Stimulated activated CD4-positive, alpha-beta T cell treated with anti-CD3 and anti-CD28 coated beads, Interleukin-2, amount 100 ng/mL, for 24 hours (primary cell): Measurements from ENCODE around the gene CTIF.
A peak's percentile ranks its signal among the peaks of the same experiment; 100 is the strongest.

Source experiments
- DNase-seq, 2 donors: peaks; one replicate each; pipeline ENCODE4 v3.0.0-alpha.2; 2020

Gene CTIF

DNA sequence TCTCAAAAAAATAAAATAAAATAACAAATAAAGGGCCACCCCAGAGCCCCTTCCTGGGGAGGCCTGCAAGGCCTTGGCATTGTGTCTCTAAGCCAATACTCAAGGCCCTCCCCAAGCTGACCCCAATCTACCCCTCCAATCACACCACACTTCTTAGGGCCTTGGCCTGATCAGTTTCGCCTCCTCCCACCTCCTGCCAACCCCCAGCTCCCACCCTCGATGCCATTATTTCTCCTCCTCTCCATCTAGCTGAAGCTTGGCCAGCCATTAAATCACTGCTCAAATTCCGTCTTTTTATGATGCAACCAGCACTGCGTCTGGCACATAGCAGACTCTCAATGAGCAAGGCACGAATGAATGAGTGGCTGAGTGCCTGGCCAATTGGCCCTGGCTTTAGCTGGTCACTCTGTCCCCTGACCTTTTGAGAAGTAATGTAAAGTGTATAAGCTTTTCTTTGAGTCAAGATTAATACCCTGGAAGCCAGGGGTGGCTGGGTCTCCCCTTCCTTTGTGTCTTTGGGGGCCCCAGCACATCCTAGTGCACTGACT is 356.0 kb downstream of the CTIF start:
- DNase-seq: no peak

DNA sequence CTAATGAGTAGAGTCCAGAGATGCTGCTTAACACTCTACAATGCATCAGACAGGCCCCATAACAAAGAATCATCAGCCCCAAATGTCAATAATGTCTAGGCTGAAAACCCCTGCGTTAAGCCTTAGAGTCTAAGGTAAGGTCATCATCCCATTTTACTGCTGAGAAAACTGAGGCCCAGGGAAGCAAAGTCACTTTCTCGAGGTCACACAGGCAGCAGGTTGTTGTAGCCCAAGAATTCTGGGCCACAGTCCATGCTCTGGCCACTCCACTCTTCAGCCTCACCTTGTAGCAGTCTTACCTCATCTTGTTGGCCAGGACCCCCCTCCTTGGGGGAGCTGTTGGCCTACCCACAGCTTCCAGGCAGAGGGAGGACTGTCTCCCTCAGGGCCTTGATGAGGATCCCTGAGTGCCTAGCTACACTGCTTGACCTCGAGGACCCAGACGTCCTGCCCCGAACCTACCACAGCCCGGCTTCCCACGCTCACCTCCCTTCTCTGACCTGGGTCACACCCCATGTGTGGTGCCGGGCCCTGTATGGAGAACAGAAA is 357.6 kb downstream of the CTIF start:
- DNase-seq: no peak

DNA sequence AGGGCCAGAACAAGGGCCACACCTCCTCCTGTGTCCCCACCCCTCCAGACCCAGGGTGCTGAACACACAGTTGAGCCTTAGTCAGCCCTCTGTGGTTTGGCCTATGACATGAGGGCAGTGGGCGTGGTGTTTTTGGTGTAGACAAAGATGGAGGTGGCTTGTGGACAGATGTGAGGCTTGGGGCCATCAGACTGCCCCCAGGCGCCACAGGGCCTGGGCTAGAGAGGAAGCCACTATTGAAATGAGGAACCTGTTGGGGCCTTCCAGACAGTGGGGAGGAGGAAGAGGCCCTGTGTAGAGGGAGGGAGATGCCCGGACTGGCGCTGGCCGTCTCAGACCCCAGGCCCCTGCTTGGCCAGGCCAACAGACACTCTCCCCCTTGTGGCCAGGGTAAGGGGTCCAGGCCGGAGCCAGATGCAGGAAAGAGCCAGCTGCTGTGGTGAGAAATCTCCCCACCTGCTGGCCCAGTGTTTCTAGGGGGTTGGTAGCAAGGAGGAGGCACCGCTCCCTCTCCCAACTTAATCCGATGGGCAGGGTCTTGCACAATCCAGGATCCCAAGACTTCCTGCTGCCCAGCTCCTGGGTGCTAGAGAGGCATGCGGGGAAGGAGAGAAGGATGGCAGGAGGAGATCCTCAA is 358.2 kb downstream of the CTIF start:
- peak in 1 of 2 donors; percentile 30 for DNase-seq

DNA sequence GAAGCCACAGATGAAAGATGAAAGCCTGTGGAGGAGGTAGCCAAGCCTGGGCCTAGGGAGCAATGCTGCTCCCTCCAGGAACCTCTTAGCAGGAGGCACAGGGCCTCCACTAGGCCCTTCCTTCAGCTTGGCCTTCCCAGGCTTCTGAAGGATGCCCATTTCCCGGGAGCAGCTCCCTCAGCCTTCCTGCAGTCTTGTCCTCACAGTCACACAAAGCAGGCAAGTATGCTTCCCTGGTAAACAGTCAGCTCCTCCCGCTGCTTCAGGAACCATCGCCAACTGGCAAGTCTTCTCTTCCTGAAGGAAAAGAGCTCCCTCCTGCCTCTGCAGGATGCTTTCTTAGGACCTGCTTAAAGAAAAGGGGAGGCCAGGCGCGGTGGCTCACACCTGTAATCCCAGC is 358.7 kb downstream of the CTIF start:
- DNase-seq: no peak

DNA sequence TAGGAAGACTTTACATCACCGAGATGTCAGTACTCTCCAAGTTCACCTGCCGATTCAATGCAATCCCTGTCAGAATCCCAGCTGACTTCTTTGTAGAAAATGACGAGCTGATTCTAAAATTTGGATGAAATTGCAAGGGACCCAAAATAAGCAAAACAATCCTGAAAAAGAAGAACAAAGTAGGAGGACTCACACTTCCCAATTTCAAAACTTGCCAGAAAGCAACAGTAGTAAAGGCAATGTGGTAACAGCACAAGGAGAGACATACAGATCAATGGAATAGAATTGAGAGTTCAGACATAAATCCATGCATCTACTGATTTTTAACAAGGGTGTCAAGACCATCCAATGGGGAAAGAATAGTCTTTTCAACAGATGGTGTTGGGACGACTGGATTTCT is 359.7 kb downstream of the CTIF start:
- DNase-seq: no peak

DNA sequence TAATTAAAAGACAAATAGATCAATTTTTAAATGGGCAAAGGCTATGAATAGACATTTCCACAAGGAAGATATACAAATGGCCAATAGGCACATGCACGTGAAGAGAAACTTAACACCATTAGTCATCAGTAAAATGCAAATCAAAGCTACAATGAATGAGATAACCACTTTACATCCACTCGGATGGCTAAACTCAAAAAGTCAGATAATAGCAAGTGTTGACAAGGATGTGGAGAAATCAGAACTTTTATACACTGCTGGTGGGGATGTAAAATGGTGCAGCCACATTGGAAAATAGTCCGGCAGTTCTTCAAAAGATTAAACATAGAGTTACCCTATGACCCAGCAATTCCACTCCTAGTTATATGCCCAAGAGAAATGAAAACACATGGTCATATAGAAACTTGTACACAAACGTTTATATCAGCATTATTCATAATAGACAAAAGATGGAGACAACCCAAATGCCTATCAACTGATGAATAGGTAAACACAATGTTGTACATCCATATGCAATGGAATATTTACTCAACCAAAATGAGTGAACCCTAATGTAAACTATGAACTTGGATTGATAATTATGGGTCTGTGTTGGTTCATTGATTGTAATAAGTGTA is 360.8 kb downstream of the CTIF start:
- no peak for DNase-seq

DNA sequence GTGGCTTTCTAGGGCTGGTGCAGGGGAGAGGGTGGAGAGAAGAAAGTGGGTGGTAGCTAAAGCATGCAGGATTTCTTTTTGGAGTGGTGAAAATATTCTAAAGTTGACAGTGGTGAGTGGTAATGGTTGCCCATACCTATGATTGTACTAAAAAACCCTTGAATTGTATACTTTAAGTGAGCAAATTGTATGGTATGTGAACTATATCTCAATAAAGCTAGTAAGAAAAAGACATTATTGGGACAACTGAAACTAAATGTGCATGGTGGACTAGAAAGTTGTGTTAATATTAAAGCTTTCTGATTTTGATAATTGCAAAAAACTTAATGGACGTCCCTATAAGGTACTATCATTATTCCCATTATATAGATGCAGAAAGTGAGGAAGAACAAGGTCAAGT is 361.6 kb downstream of the CTIF start:
- no peak for DNase-seq

DNA sequence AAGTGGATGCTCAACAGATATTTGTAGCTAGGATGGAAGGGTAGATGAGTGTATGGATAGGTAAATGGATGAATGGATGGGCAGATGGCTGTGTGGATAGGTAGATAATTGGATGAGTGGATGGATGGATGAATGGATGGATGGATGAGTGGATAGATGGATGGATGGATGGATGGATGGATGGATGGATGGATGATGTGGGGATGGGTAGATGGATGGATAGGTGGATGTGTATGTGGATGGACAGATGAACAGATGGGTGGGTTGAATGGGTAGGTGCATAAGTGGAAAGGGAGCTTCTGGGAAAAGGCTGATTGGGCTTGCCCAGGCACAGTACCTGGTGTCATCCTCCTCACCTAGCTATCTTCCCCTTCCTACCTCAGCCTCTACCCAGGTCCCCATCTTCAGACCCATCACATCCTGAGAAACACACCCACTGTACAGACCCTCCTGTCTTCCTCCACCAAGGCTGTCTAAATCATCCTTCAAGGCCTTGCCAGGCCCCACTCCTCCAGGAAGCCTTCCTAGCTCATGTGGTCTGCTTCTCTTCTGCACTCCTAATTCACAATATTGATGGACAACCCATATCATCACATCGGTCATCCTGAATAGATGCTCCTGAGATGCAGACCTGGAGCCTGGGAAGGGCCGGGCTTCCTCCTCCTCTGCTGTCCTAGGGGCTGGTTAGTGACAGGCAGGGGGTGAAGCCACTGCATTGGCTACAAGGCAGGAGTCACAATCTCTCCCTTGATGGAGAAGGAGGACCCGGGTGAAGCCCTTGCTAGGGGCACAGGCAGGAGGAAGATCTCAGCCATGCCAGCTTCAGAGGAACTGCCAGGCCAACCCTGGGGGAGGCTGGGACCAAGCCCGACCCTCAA is 362.6 kb downstream of the CTIF start:
- DNase-seq: no peak

DNA sequence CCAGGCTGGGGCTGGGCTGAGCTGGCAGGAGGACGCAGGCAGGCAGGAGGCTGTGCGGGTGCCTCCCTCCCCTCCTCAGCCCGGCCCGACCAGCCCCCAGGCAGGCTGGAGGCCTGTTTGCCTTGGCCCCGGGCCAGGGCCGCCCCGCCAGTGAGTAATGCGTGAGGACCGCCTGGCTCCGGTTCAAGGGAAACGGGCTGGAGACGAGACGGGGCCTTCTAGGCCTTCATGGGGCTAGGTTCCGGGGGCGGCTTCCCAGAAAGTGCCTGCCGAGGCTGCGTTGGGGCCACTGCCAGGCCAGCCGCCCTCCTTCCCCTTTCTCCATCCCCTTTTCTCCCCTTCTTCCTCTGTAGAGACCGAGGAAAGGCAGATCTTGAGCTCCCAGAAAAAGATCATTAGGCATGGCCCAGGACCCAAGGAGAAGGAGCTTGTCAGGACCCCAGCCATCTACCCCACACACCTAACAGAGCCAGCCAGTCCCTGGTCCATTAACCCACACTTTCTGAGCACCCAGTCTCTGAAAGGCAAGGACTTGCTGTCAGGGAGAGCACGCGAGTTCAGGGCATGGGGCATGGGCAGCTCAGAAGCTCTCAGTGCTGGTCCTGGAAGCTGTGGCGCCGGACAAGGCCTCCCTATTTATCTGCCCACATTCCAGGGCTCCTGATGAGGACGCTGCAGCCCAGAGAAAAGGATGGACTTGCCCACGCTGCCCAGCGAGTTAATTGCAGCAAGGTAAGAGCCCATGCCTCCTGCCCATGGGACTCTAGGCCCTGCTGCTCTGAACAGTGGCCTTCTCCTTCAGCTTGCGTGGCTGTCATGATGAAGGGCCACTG is 363.4 kb downstream of the CTIF start:
- DNase-seq: no peak

DNA sequence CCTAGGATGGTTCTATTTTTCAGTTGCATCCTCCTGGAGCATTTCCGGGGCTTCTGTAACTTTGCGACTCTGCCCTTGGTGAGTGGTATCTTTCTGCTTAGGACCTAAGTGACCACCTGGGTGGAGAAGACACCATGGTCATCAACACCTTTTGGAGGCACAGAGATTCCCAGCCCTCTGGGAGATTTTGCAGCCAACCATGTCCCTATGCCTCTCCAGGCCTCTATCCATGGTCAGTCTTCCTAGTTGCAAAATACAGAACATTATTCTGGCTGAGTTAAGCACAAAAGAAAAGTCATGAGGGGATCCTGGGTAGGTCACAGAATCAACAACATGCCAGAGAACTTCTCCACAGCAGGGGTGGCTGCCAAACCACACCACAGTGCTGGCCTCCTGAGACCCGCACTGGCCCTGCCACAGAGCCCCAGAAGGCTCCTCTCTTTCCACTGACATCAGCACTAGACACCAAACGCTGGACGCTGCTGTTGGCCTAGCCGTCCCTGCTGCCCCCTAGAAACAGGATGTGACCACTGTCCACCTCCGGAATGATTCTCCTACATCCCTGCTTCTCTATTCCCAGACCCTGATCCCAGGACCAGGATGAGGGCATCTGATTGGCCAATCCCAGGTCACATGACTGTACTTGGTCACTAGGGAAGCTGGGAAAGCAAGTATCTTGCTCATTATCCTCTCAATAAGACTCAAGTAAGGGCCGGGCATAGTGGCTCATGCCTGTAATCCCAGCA is 364.2 kb downstream of the CTIF start:
- DNase-seq: no peak

DNA sequence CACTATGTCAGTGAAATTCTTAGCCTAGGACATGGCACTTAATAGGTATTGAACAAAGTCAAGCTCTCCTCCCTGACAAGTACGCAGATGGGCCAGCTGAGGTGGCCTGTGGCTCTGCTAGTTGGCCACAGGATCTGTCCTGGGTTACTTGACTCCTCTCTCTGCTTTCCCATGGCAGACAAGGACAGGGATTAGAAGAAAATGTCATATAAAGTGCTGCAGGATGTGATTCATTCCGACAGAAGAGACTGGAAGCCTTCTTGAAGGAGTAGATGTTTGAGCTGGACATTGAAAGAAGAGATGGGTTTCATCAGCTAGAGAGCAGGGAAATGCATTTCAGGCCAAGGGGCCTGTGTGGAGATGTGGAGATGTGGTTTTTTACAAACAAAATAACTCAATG is 365.3 kb downstream of the CTIF start:
- no peak for DNase-seq

DNA sequence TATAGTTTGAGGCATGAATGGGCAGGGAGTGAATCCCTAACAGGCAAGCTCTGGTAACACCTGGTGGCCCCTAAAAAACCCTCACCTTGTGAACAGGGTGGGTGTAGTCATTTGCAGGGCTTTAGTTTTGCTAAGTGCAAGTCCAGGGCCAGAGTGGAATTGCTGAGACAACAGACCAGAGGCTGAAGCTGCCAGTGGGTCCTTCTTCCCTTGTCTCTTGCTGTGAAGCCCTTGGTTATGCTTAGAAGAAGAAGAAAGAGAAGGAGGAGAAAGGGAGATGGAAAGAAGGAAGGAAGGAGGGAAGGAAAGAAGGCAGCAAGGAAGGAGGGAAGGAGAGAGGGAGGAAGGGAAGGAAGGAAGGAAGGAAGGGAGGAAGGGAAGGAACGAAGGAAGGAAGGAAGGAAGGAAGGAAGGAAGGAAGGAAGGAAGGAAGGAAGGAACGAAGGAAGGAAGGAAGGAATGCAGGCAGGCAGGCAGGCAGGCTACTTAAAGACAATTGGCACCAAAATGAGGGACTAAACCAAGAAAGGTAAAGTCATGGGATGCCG is 366.1 kb downstream of the CTIF start:
- DNase-seq: no peak

DNA sequence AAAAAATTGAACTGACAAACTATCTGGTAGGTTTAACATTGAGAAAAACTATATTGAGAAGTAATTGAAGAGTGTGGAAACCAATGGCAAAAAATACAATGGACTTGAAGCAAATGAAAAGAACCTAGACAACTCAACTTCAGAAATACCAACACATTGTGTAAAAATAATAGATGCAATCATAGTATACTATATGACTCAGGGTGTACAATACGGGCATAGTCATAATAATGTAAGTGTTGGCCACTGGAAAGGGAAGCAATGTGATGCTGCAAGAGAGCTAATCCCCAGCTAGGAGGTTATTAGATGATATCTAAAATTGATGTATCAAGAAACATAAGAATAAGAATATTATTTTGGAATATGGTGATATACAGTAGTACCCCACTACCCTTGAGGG is 366.7 kb downstream of the CTIF start:
- DNase-seq: no peak

DNA sequence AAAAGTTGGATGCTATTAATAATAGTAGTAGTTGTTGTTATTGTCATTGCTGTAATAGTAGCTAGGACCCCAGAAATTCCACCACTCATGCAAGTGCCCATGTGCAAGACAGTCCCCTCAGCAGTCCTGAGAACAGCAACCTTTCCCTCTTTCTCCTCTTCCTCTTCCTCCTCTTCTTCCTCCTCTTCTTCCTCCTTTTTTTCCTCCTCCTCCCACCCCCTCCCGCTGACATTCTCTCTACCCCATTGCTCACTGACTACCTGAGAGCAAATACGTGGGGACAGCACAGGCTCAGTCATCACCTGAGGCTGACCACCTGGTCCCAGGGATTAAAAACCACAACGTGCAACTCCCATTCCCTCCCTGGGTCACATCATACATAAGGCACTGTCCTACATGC is 370.1 kb downstream of the CTIF start:
- no peak for DNase-seq

DNA sequence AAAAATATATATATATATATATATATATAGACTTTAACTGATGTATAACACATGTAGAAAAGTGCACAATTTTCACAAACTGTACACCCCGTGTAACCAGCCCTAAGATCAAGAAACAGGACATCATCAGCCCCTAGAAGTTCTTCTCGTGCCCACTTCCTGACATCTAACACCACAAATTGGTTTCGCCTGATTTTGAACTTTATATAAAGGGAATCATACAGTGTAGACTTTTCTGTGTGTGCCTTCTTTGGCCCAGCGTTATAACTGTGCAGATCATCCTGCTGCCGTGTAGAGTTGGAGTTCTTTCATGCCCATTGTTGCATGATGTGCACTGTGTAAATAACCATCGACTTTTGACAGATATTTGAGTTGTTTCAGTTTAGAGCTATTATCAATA is 370.9 kb downstream of the CTIF start:
- no peak for DNase-seq

DNA sequence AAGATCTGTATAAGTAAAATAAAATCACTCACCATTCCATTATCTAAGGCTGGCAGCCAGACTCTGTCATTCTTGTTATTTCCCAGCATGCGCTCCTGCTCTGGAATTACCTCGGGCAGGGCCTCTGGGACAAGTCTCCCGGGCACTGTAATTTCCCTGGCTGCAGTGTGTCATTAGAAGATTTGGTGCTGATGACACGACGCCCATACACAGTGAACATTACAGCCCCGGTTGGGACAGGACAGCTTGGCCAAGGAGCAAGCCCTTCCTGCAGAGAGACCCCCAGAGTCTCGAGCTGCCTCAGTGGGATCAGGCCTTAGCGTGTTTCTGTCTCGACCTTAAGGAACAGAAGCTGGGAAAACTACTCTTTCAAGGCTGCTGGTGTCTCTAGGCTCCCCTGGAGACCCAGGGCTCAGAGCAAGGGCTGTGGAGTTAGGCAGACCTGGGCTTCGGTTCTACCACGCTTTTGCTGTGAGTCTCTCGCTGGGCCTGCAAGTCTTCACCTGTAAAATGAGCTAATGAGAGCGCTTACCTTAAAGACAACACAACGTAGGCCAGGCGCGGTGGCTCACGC is 372.2 kb downstream of the CTIF start:
- no peak for DNase-seq
